Measurements from ENCODE around the gene DAZAP2.

- TF ChIP-seq CTCF (IDR thresholded peaks at IDR 0.05) (no peak), EZH2 (IDR thresholded peaks at IDR 0.05) (no peak), EZH2phosphoT487 (IDR thresholded peaks at IDR 0.05) (no peak)
These were observed 39.9 kb upstream of the DAZAP2 start for GRCh38 chr12:51198568-51199365.

Measured in neural progenitor cell (in vitro differentiated cells).